Measurements from ENCODE around the gene ALDH3B2. TPM values are rescaled to one million over a fixed set of nuclear protein-coding genes. Genes with fewer than 3 reads are reported as not detected.
"Not testable (repeated sequence)": the region's sequence is repeated elsewhere in the genome, so short reads cannot be mapped to it uniquely, and the experiment has no call there.

The ALDH3B2 gene
- total RNA-seq, 2 experiments from 2014 or later, result not detected

DNA sequence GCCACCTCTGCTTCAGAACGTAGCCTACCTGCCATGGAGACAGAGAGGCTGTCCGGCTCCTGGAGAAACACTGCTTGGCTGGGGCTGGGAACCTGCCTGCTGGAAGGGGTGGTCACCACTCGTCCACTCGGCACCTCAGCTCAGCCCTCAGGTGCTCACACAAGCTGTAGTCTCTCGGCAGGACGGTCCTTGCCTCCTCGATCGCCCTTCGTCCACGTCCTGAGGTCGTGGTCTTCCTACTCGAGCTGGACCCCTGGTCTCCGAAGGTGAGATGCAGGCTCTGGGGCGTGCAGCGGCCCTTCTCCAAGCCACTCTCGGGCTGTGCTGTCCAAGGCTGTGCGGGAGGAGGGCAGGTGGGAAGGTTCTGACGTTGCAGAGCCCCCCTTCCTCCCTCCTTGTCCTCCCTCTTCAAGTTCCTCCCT, 35.0 kb downstream of the ALDH3B2 start, which contains the start of gene TBX10:
TBX10 (minus strand) TSS at position 326 of the 422 bp plus-strand sequence; CDS start at position 35, 291 bp downstream.
- H3K27me3 Mint-ChIP-seq, result no peaks in the 10 kb centered on the region
- ATAC-seq, result no peak
- no peak within 1 kb of the TSS for H3K27ac Mint-ChIP-seq
- ChIA-PET POLR2A (interaction anchor here (1.0 kb wide), 1 partner anchor 12 kb away, joined by 3 read pairs; no protein-coding TSS in a partner anchor), CTCF (interaction anchor here (1.5 kb wide), 1 partner anchor 10 kb away, joined by 4 read pairs; the partner anchor contains the start of gene NUDT8)
- no peak within 1 kb of the TSS for H3K4me3 Mint-ChIP-seq
- H3K36me3 Mint-ChIP-seq (ENCODE audit: low read depth), result no peaks in the 10 kb centered on the region
- H3K9me3 Mint-ChIP-seq (ENCODE audit: low read depth), result no peaks in the 10 kb centered on the region
- intact Hi-C loops (cut with DNase I, micrococcal nuclease), result loop anchor here in 1 of 2 experiments (10.0 kb wide), 1 partner anchor 75 kb away; no protein-coding TSS in a partner anchor
- H3K4me1 Mint-ChIP-seq, result no peaks in the 10 kb centered on the region
- DNase-seq, result no peak

DNA sequence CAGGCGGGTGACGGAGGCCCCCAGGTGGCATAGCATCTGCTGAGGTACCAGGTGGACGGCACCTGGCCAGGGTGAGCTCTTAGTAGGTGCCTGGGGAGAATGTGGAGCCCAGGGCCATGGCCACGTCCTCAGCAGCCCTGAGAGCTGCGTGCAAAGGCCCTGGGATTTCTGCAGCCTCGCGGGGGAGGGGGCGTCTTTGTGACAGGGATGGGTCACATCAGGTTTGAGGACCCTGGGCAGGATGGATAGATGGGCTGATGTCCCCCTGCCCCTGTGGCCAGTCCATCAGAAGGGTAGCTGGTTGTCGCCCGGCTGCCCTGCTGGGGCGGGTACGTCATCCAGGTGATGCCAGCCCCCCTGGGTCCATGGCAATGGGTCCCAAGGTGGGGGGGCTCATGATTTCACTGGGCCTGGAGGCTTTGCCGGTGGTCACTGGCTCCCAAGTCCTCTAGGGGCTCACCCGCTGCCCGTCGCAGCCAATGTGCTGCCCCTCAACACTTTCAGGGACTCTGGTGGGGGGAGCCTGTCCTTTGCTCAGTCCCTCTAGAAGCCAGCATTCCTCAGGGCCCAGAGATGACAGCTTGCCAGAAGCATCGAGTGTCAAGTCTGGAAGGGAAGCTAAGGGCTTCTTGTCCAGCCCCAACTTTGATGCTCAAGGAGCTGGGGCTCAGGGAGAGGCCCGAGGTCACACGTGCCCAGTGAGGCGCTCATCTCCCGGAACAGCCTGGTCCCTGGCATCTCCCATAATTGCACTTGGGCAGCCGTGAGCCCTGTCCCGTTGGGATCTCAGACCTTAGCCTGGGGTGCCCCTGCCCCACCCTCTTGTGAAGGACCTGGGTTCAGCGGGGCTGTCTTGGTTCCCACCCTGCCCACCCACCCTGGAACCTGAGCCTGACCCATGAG, 35.6 kb downstream of the ALDH3B2 start:
- intact Hi-C loops (cut with DNase I, micrococcal nuclease), result loop anchor here in 1 of 2 experiments (10.0 kb wide), 1 partner anchor 76 kb away; no protein-coding TSS in a partner anchor
- H3K4me1 Mint-ChIP-seq, result no peaks in the 10 kb centered on the region
- no peaks in the 10 kb centered on the region for H3K27me3 Mint-ChIP-seq
- POLR2A ChIA-PET, result interaction anchor here (1.0 kb wide), 1 partner anchor 13 kb away, joined by 3 read pairs; no protein-coding TSS in a partner anchor
- no peak overlapping the region for H3K4me3 Mint-ChIP-seq
- no peaks in the 10 kb centered on the region for H3K36me3 Mint-ChIP-seq (ENCODE audit: low read depth)
- no peaks in the 10 kb centered on the region for H3K9me3 Mint-ChIP-seq (ENCODE audit: low read depth)
- H3K27ac Mint-ChIP-seq, result no peak overlapping the region
- no peak for ATAC-seq
- no peak for DNase-seq
- CTCF ChIA-PET, result interaction anchor here (0.6 to 1.5 kb wide), 3 partner anchors 9 to 437 kb away, joined by 3 to 4 read pairs (median 3); partner anchors contain the start of gene NUDT8

DNA sequence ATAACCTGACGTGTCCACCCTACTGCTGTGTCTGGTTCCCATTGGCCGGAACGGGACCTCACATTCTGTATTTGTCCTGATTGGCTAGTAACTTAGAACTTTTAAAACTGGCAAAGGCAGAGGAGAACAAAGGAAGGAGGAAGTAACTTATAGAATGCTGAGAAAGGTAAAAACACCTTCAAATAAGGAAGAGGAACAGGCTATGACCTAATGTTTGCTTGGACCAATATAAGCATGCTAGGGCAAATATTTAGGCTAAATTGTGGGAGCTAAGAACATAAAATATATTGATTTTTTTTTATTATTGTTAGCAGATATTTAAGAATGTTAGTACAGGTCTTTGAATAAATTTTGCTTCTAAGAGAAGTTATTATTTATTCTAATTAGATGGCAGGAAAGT, 37.0 kb downstream of the ALDH3B2 start:
- H3K9me3 Mint-ChIP-seq (ENCODE audit: low read depth); H3K4me3 Mint-ChIP-seq; DNase-seq; ATAC-seq; POLR2A ChIA-PET; H3K36me3 Mint-ChIP-seq (ENCODE audit: low read depth); H3K27ac Mint-ChIP-seq; H3K27me3 Mint-ChIP-seq; H3K4me1 Mint-ChIP-seq: not testable (repeated sequence)
- intact Hi-C loops (cut with DNase I, micrococcal nuclease), result loop anchor here in 1 of 2 experiments (10.0 kb wide), 1 partner anchor 77 kb away; no protein-coding TSS in a partner anchor
- CTCF ChIA-PET, result interaction anchor here (0.6 kb wide), 1 partner anchor 23 kb away, joined by 3 read pairs; no protein-coding TSS in a partner anchor

DNA sequence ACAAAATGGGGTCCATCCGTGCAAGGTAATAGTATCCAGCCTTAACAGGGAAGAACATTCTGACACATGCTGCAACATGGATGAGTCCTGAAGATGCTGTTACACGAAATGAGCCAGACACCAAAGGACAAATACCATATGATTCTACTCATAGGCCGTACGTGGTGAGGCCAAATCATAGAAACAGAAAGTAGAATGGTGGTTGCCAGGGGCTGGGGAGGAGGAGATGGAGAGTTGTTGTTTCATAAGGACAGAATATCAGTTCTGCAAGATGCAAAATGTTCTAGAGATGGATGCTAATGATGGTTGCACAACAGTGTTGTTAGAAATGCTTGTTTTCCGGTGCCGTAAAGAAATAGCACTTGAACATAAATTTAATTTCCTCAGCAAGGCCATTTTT, 37.5 kb downstream of the ALDH3B2 start:
- Mint-ChIP-seq H3K27ac (no peak overlapping the region), H3K4me1 (no peaks in the 10 kb centered on the region), H3K27me3 (no peaks in the 10 kb centered on the region), H3K9me3 (ENCODE audit: low read depth) (no peaks in the 10 kb centered on the region), H3K4me3 (no peak overlapping the region), H3K36me3 (ENCODE audit: low read depth) (no peaks in the 10 kb centered on the region)
- ChIA-PET CTCF (interaction anchor here (0.6 kb wide), 1 partner anchor 23 kb away, joined by 3 read pairs; no protein-coding TSS in a partner anchor), POLR2A (no interaction called here)
- intact Hi-C loops (cut with DNase I, micrococcal nuclease), result loop anchor here in 1 of 2 experiments (10.0 kb wide), 1 partner anchor 78 kb away; no protein-coding TSS in a partner anchor
- ATAC-seq (no peak), DNase-seq (no peak)

DNA sequence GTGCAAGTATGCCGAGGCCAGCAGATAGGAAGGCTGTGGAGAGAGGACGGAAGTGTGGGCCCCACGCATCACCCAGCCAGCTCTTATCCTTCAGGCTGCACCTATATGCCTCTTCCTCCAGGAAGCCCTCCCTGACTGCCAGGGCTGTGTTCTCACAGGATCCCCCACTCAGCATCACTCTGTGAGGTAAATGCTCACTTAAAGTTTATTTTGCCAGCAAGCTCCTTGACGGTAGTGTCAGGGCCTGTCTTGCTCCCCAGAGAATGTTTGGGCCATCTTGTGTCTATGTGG, 39.2 kb downstream of the ALDH3B2 start:
- no peak overlapping the region for H3K27ac Mint-ChIP-seq
- ChIA-PET CTCF (no interaction called here), POLR2A (no interaction called here)
- H3K4me1 Mint-ChIP-seq, result peaks cover 6% of the 10 kb centered on the region
- intact Hi-C loops (cut with DNase I, micrococcal nuclease), result loop anchor here in 1 of 2 experiments (10.0 kb wide), 1 partner anchor 80 kb away; no protein-coding TSS in a partner anchor
- DNase-seq, result no peak
- no peaks in the 10 kb centered on the region for H3K36me3 Mint-ChIP-seq (ENCODE audit: low read depth)
- H3K27me3 Mint-ChIP-seq, result no peaks in the 10 kb centered on the region
- ATAC-seq, result no peak
- H3K9me3 Mint-ChIP-seq (ENCODE audit: low read depth), result no peaks in the 10 kb centered on the region
- no peak overlapping the region for H3K4me3 Mint-ChIP-seq

DNA sequence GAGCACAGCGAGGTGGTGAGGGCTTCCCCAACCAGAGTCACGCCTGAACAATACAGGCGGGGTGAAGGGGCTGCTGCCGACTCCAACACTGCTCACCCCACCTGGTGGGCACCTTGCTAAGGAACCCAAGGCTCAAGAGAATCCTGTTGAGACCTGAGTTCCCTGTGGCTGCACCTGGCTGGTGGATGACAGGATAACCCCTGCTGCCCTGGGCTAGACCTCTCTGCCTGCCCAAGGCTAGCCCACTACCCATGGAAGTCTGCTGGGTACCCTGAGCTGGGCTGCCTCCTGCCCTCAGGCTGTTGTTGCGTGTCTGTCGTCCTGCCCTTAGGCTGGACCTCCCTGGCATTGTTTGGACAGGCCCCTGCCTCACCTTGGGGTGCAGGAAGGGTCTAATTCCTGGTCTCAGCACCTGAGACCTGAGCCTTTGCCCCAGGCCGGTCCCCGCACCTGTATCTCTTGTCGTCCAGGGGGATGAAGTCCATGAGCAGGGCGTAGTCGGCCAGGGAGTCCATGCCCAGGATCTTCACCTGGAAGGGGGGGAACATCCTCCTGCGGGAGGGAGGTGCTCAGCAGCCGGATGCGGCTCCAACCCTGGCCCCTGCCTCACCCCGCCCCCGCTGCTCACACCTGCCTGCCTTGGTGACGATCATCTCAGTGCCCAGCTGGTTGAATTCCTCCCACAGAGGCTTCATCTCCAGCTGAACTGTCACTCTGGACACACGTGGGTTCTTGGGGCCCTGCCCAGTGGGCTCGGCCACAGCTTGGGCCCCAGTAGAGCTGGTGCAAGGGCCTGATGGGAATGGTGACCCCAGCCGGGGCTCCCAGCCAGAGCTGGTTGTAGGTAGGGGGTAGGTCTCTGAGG, 39.8 kb downstream of the ALDH3B2 start:
- no peaks in the 10 kb centered on the region for H3K27me3 Mint-ChIP-seq
- POLR2A ChIA-PET, result no interaction called here
- intact Hi-C loops (cut with DNase I, micrococcal nuclease), result loop anchor here in 1 of 2 experiments (10.0 kb wide), 1 partner anchor 80 kb away; no protein-coding TSS in a partner anchor
- H3K4me1 Mint-ChIP-seq, result peaks cover 6% of the 10 kb centered on the region
- CTCF ChIA-PET, result no interaction called here
- H3K36me3 Mint-ChIP-seq (ENCODE audit: low read depth), result no peaks in the 10 kb centered on the region
- no peaks in the 10 kb centered on the region for H3K9me3 Mint-ChIP-seq (ENCODE audit: low read depth)
- no peak overlapping the region for H3K27ac Mint-ChIP-seq
- no peak overlapping the region for H3K4me3 Mint-ChIP-seq
- ATAC-seq (no peak), DNase-seq (no peak)

DNA sequence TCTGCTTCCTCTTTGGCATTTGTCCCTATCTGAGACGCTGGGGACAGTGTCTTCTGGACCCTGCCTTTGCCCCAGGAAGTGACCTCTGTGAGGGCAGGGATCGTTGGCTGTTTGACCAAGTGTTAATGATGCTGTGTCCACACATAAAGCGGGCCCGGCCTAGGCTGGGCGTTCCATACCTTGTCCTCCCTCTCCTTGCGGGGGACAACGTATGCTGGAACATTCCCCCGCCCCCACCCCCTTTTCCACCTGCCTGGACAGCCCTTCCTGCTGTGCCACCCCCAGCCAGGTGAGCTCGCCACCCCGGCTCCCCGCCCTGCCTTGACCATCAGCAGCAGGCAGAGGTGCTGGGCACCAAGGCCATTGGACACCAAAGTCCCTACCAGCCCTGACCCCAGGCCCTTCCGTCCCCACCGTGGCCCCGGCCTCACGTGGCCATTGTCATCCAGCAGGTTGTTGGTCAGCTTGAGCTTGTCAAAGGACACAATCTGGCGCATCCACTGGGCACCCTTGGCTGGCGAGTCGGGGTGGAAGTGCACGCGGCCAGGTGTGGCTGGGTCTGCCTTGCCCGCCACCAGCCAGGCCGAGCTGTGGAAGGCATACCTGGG, 40.6 kb downstream of the ALDH3B2 start:
- Mint-ChIP-seq H3K9me3 (ENCODE audit: low read depth) (no peaks in the 10 kb centered on the region), H3K4me1 (peaks cover 6% of the 10 kb centered on the region), H3K36me3 (ENCODE audit: low read depth) (no peaks in the 10 kb centered on the region), H3K27me3 (no peaks in the 10 kb centered on the region), H3K27ac (no peak overlapping the region), H3K4me3 (no peak overlapping the region)
- ChIA-PET CTCF (no interaction called here), POLR2A (no interaction called here)
- intact Hi-C loops (cut with DNase I, micrococcal nuclease), result loop anchor here in 1 of 2 experiments (10.0 kb wide), 1 partner anchor 81 kb away; no protein-coding TSS in a partner anchor
- ATAC-seq, result no peak
- DNase-seq, result no peak

DNA sequence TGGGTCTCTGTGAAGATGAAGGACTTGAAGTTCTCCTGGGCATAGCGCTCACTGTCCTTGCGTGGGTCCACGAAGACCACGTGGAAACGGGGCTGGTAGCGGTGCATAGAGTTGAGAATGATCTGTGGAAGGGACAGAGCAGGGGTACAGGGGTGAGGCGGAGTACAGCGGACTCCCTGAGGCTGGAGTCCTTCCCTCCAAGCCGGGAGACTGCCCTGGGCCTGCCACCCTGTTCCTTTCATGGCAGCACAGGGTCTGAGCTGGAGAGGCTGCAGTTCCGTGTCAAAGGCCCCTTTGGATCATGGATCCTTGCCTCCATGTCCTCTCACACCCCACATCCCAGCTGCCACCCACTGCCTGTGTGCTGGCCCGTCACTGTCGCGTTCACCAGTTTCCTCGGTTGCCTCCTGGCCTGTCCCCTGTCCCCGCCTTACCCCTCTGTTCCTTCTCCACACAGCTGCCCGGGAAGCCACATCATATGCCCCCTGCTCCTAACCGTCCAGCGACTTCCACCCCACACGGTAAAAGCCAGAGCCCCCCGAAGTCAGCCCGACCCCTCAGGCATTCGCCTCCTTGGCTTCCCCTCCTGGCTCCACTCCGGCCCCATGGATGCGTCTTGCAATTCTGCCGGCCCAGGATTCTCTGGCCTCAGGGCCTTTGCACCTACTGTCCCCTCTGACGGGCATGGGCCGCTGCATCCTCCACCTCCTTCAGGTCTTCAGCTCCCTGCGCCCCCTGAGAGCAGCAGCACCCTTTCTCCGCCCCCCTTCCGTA, 41.3 kb downstream of the ALDH3B2 start:
- Mint-ChIP-seq H3K9me3 (ENCODE audit: low read depth) (no peaks in the 10 kb centered on the region), H3K36me3 (ENCODE audit: low read depth) (no peaks in the 10 kb centered on the region), H3K4me1 (peaks cover 7% of the 10 kb centered on the region), H3K27me3 (no peaks in the 10 kb centered on the region), H3K27ac (no peak overlapping the region), H3K4me3 (no peak overlapping the region)
- POLR2A ChIA-PET, result interaction anchor here (0.9 kb wide), 1 partner anchor 18 kb away, joined by 4 read pairs; the partner anchor contains the start of gene ACY3
- intact Hi-C loops (cut with DNase I, micrococcal nuclease), result loop anchor here in 1 of 2 experiments (10.0 kb wide), 1 partner anchor 82 kb away; no protein-coding TSS in a partner anchor
- CTCF ChIA-PET, result interaction anchor here (1.0 kb wide), 1 partner anchor 15 kb away, joined by 5 read pairs; no protein-coding TSS in a partner anchor
- DNase-seq, result no peak
- no peak for ATAC-seq

DNA sequence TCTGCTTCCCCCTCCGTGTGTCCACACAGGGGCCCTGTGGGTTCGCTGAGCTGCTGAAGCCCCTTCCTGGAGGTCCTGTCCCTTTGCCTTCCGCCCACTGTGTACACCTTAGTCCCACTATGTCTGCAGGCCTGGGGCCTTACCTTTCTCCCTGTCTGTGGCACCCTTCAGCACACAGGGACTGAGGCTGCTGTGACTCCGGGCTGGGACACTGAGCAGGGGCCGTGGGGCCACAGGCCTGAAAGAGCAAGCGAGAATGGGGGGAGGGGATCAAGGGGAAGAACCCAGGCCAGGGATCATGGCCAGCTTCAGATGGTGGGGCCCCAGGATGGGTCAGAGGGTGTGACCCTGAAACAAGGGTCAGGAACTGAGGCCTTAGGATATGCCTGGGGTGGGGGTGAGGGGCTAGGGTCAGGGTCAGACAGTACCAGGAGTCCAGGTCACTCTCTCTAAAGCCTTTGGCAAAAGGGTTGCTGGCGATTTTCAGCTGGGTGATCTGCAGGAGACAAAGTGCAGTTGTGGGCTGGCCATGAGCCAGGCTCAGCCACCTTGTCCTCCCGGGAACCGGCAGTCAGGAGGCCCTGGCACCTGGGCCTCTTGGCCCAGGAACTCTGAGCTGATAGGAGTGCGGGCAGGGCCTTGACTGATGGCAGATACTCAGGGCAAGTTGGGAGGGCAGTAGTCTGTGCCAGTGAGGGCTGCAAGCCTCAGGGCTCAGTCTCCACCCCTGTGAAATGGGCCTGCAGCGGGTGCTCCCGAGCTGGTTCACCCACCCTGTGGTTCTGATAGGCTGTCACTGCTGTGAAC, 42.0 kb downstream of the ALDH3B2 start:
- ChIA-PET CTCF (interaction anchor here (0.6 to 4.0 kb wide), 3 partner anchors 16 to 162 kb away, joined by 3 to 42 read pairs (median 5); no protein-coding TSS in a partner anchor), POLR2A (interaction anchor here (0.9 kb wide), 1 partner anchor 19 kb away, joined by 4 read pairs; the partner anchor contains the start of gene ACY3)
- DNase-seq (no peak), ATAC-seq (no peak)
- peak overlapping the region; percentile 38 for H3K4me3 Mint-ChIP-seq
- H3K9me3 Mint-ChIP-seq (ENCODE audit: low read depth), result no peaks in the 10 kb centered on the region
- H3K36me3 Mint-ChIP-seq (ENCODE audit: low read depth), result no peaks in the 10 kb centered on the region
- H3K4me1 Mint-ChIP-seq, result peaks cover 7% of the 10 kb centered on the region
- intact Hi-C loops (cut with DNase I, micrococcal nuclease), result loop anchor here in 1 of 2 experiments (10.0 kb wide), 1 partner anchor 82 kb away; no protein-coding TSS in a partner anchor
- H3K27me3 Mint-ChIP-seq, result no peaks in the 10 kb centered on the region
- no peak overlapping the region for H3K27ac Mint-ChIP-seq
